GM12878 (cell line): ENCODE results near the gene LIMK1. TPM values are rescaled to one million over a fixed set of nuclear protein-coding genes. Genes with fewer than 3 reads are reported as not detected.

ENCODE experiments used
- BCLAF1 ChIP-seq: fragments of 450-650 bp; IDR thresholded peaks from 2 replicates; pipeline ENCODE4 v1.6.1; 2017; ENCODE audit warnings: antibody characterized with exemption, mild to moderate bottlenecking, moderate library complexity
- BHLHE40 ChIP-seq, 2 experiments: fragments of 450-650 bp in 1 of 2; IDR thresholded peaks; 2 replicates each; pipeline ENCODE4 v1.6.1; 2011 to 2017; ENCODE audit warnings: low read depth in 2 of 2, borderline replicate concordance in 1 of 2, improper control_type of control experiment in 1 of 2, low read length in 1 of 2, mild to moderate bottlenecking in 1 of 2
- BMI1 ChIP-seq: fragments of 450-650 bp; IDR thresholded peaks from 2 replicates; pipeline ENCODE4 v1.6.1; 2016; ENCODE audit warnings: mild to moderate bottlenecking, moderate library complexity, borderline replicate concordance
- E4F1 ChIP-seq: fragments of 450-650 bp; IDR thresholded peaks from 2 replicates; pipeline ENCODE4 v1.6.1; 2018; ENCODE audit warnings: borderline replicate concordance, mild to moderate bottlenecking; ENCODE audit not compliant: partially characterized antibody
- IRF3 ChIP-seq: fragments of 450-650 bp; IDR thresholded peaks from 2 replicates; pipeline ENCODE4 v1.6.1; 2014; ENCODE audit warnings: mild to moderate bottlenecking
- MXI1 ChIP-seq: fragments of 150-350 bp; IDR thresholded peaks from 2 replicates; pipeline ENCODE4 v1.6.1; 2011; ENCODE audit warnings: low read depth, mild to moderate bottlenecking, inconsistent platforms, low read length, improper control_type of control experiment
- NFYA ChIP-seq: IDR thresholded peaks from 2 replicates; pipeline ENCODE4 v1.6.1; 2011; ENCODE audit warnings: low read depth, mild to moderate bottlenecking, low read length, improper control_type of control experiment, borderline replicate concordance
- TAF1 ChIP-seq: IDR thresholded peaks from 2 replicates; pipeline ENCODE4 v1.6.1; 2011; ENCODE audit warnings: mild to moderate bottlenecking, low read depth, low read length, borderline replicate concordance
- ZBTB33 ChIP-seq: fragments of 450-650 bp; IDR thresholded peaks from 2 replicates; pipeline ENCODE4 v1.6.1; 2017; ENCODE audit warnings: mild to moderate bottlenecking
- ZSCAN29 ChIP-seq: fragments of 450-650 bp; IDR thresholded peaks from 2 replicates; pipeline ENCODE4 v1.6.1; 2017; ENCODE audit warnings: mild to moderate bottlenecking, moderate library complexity
- polyA plus RNA-seq, 11 experiments: library from polyadenylated mRNA; depleted of rRNA in 4 of 11; unstranded in 6 of 11; stranded (reverse) in 5 of 11; fragments of >200 nt; fragmentation: Nextera tagmentation in 4 of 11; fragmentation: Illumina TruSeq in 1 of 11; extraction: Ambion mirVana in 4 of 11; extraction: Trizol in 1 of 11; gene quantifications; 1 replicate in 1 of 11; 2 replicates in 10 of 11; pipeline versions ENCODE4 v1.2.1 to v1.2.3, GENCODE V29; 2011 to 2016; ENCODE audit warnings: inconsistent platforms in 2 of 11, missing spikeins in 2 of 11, low read depth in 1 of 11
- total RNA-seq, 4 experiments: library from RNA; depleted of rRNA in 3 of 4; stranded (reverse); fragments of >200 nt in 3 of 4; fragmentation: Illumina TruSeq in 1 of 4; extraction: Trizol in 1 of 4; gene quantifications; 2 replicates each; pipeline versions ENCODE4 v1.2.1 to v1.2.3, GENCODE V29; 2013 to 2021

Gene LIMK1
- total and polyA plus RNA-seq, 10 of the 15 experiments (the other 5 are each of a cell fraction or from before 2014, with no cell fraction given) = 0.71 to 59.4 (median 28.8) TPM

GRCh38 chr7:74099031-74099430 is 15.4 kb downstream of the LIMK1 start (continued):
- TF ChIP-seq E4F1 = no peak
- no peak for TF ChIP-seq BCLAF1
- no peak for TF ChIP-seq IRF3
- no peak for TF ChIP-seq ZBTB33
- TF ChIP-seq TAF1 = no peak
- TF ChIP-seq NFYA = no peak
- no peak for TF ChIP-seq BMI1
- no peak for TF ChIP-seq ZSCAN29
- no peak for TF ChIP-seq MXI1
- no peak for TF ChIP-seq BHLHE40 (IDR thresholded peaks at IDR 0.05; ENCODE audit: borderline replicate concordance in 1 of 2, low read depth in 2 of 2, low read length in 1 of 2)
